CD14-positive monocyte (primary cell): ENCODE measurements around the gene SNX11. TPM values are rescaled to one million over a fixed set of nuclear protein-coding genes. Genes with fewer than 3 reads are reported as not detected.

Source experiments
- DNase-seq, 3 donors: peaks; one replicate each; pipeline ENCODE4 v3.0.0-alpha.2; 2011 to 2022
- H2AFZ ChIP-seq: 2 replicates; pipeline ENCODE4 v1.6.0; 2012; ENCODE audit warnings: mild to moderate bottlenecking, low read depth, low read length, inconsistent platforms; ENCODE audit not compliant: insufficient read depth, poor library complexity, severe bottlenecking
- H3K27ac ChIP-seq, 2 donors: 1 replicate in 1 of 2; 2 replicates in 1 of 2; pipeline ENCODE4 v1.5.1; 2012 to 2013; ENCODE audit warnings: low read length in 2 of 2, control low read depth in 1 of 2, inconsistent platforms in 1 of 2, low read depth in 1 of 2, mild to moderate bottlenecking in 1 of 2
- H3K27me3 ChIP-seq, 2 donors: one replicate each; pipeline versions ENCODE4 v1.6.0 to v1.6.1; 2011 to 2013; ENCODE audit warnings: low read length in 2 of 2; ENCODE audit not compliant: control insufficient read depth in 2 of 2, insufficient read depth in 2 of 2
- H3K36me3 ChIP-seq, 2 donors: replicated peaks in 1 of 2; 1 replicate in 1 of 2; 2 replicates in 1 of 2; pipeline versions ENCODE4 v1.5.1 to v1.6.1; 2012 to 2013; ENCODE audit warnings: low read length in 2 of 2, control low read depth in 1 of 2, inconsistent platforms in 1 of 2, mild to moderate bottlenecking in 1 of 2; ENCODE audit not compliant: insufficient read depth in 2 of 2, control insufficient read depth in 1 of 2
- H3K4me1 ChIP-seq, 2 donors: 1 replicate in 1 of 2; 2 replicates in 1 of 2; pipeline versions ENCODE4 v1.5.1 to v1.6.1; 2012 to 2013; ENCODE audit warnings: low read length in 2 of 2, control low read depth in 1 of 2, inconsistent platforms in 1 of 2, mild to moderate bottlenecking in 1 of 2, moderate library complexity in 1 of 2; ENCODE audit not compliant: insufficient read depth in 2 of 2, control insufficient read depth in 1 of 2
- H3K4me2 ChIP-seq: replicated peaks from 2 replicates; pipeline ENCODE3; 2012; ENCODE audit warnings: low read length, moderate library complexity, mild to moderate bottlenecking; ENCODE audit not compliant: poor library complexity, severe bottlenecking; ENCODE audit errors: extremely low read depth
- H3K4me3 ChIP-seq, 3 experiments: fragments of 200-600 bp in 1 of 3; sonication (generic) in 1 of 3; replicated peaks in 1 of 3; 1 replicate in 2 of 3; 2 replicates in 1 of 3; pipeline ENCODE4 v1.5.1; 2011 to 2013; ENCODE audit warnings: low read length in 3 of 3, mild to moderate bottlenecking in 3 of 3, control low read depth in 2 of 3, low read depth in 2 of 3, inconsistent platforms in 1 of 3, moderate library complexity in 1 of 3
- H3K79me2 ChIP-seq: 2 replicates; pipeline ENCODE4 v1.6.0; 2012; ENCODE audit warnings: mild to moderate bottlenecking, control low read depth, inconsistent platforms, low read length, moderate library complexity; ENCODE audit not compliant: insufficient read depth
- H3K9ac ChIP-seq: 2 replicates; pipeline ENCODE4 v1.6.0; 2017; ENCODE audit warnings: low read length, mild to moderate bottlenecking; ENCODE audit not compliant: insufficient read depth, poor library complexity, severe bottlenecking
- H3K9me3 ChIP-seq, 2 donors: replicated peaks in 1 of 2; 1 replicate in 1 of 2; 2 replicates in 1 of 2; pipeline versions ENCODE4 v1.5.1 to v1.6.1; 2012 to 2013; ENCODE audit warnings: low read length in 2 of 2, control low read depth in 1 of 2; ENCODE audit not compliant: control insufficient read depth in 1 of 2, insufficient read depth in 1 of 2
- H4K20me1 ChIP-seq: 2 replicates; pipeline ENCODE4 v1.6.0; 2012; ENCODE audit warnings: mild to moderate bottlenecking, low read length, control low read depth, moderate library complexity; ENCODE audit not compliant: insufficient read depth
- H3K27ac Mint-ChIP-seq, 7 donors: one replicate each; pipeline ENCODE4 v1.8.0; 2020; ENCODE audit warnings: mild to moderate bottlenecking in 7 of 7, mixed read lengths in 7 of 7, moderate library complexity in 6 of 7, inconsistent platforms in 2 of 7
- H3K27me3 Mint-ChIP-seq, 3 donors: one replicate each; pipeline ENCODE4 v1.8.0; 2021 to 2022; ENCODE audit warnings: low read depth in 3 of 3, mild to moderate bottlenecking in 3 of 3, mixed read lengths in 3 of 3, moderate library complexity in 3 of 3, inconsistent platforms in 1 of 3
- H3K36me3 Mint-ChIP-seq, 2 donors: one replicate each; pipeline ENCODE4 v1.8.0; 2020; ENCODE audit warnings: mixed read lengths in 2 of 2, inconsistent platforms in 1 of 2, mild to moderate bottlenecking in 1 of 2
- H3K4me1 Mint-ChIP-seq: one replicate; pipeline ENCODE4 v1.8.0; 2020; ENCODE audit warnings: mild to moderate bottlenecking, mixed read lengths
- H3K4me3 Mint-ChIP-seq, 2 donors: one replicate each; pipeline ENCODE4 v1.8.0; 2020; ENCODE audit warnings: mild to moderate bottlenecking in 2 of 2, mixed read lengths in 2 of 2, moderate library complexity in 1 of 2
- H3K9me3 Mint-ChIP-seq, 7 donors: one replicate each; pipeline ENCODE4 v1.8.0; 2020 to 2022; ENCODE audit warnings: mixed read lengths in 7 of 7, mild to moderate bottlenecking in 6 of 7, moderate library complexity in 6 of 7, inconsistent platforms in 2 of 7
- WGBS: methylation state at CpG from one replicate; pipeline ENCODE4 v1.1.5; 2013; ENCODE audit warnings: missing lambda C conversion rate; ENCODE audit not compliant: insufficient coverage; 5-methylcytosine and 5-hydroxymethylcytosine counted together
- intact Hi-C, 2 donors: fragments of 100-400 bp; cut with micrococcal nuclease; formaldehyde crosslinking; loops; one replicate each; pipeline versions ENCODE4 v1.15.0 to v1.15.1; 2023
- polyA plus RNA-seq, 3 donors: library from polyadenylated mRNA; depleted of rRNA in 1 of 3; unstranded in 2 of 3; stranded (reverse) in 1 of 3; fragments of 300-500 nt in 2 of 3; fragments of >200 nt in 1 of 3; fragmentation: Illumina TruSeq in 2 of 3; gene quantifications; 1 replicate in 2 of 3; 2 replicates in 1 of 3; pipeline ENCODE4 v1.2.3, GENCODE V29; 2012 to 2021
- TF ChIP-seq, protein P1 (sequence below): fragments of 200-600 bp; IDR thresholded peaks from one replicate; pipeline ENCODE4 v1.8.0; 2022; ENCODE audit warnings: antibody characterized with exemption, mild to moderate bottlenecking

SNX11 gene
- polyA plus RNA-seq, 3 donors = 34.3 to 49.3 (median 48.4) TPM

DNA sequence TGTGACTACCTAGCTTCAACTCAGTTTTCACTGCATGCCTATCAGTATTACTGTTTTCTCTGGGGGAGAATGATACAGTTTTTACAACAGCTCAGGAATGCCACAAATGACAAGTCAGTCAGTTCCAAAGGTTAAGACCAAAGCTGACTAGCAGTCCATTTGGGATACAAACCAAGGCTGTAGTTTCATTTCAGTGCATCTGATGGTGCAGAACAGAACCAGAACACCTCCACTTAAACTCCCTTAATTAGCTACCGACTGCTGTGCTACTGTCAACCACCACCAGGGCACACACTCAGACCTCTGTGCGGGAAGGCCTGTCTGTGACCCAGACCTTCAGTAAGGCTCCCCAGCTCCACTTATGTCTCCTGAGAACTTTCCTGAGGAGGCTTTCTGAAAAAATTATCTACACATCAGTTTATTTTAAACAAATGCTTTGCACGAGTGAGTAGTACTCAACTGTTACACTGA, 39.0 kb upstream of the SNX11 start:
- Histone ChIP-seq H2AFZ (no peak overlapping the region), H3K79me2 (no peaks in the 10 kb centered on the region), H3K27me3 (no peaks in the 10 kb centered on the region), H3K4me2 (no peak overlapping the region), H3K9me3 (no peaks in the 10 kb centered on the region), H3K9ac (no peak overlapping the region), H3K4me3 (no peak overlapping the region), H3K4me1 (no peaks in the 10 kb centered on the region), H3K27ac (no peak overlapping the region), H3K36me3 (peaks cover 51 to 94% of the 10 kb centered on the region in 2 donors), H4K20me1 (no peaks in the 10 kb centered on the region)
- DNase-seq = no peak
- peaks cover 63 to 87% of the 10 kb centered on the region in 2 donors for H3K36me3 Mint-ChIP-seq
- TF ChIP-seq, protein P1, sequence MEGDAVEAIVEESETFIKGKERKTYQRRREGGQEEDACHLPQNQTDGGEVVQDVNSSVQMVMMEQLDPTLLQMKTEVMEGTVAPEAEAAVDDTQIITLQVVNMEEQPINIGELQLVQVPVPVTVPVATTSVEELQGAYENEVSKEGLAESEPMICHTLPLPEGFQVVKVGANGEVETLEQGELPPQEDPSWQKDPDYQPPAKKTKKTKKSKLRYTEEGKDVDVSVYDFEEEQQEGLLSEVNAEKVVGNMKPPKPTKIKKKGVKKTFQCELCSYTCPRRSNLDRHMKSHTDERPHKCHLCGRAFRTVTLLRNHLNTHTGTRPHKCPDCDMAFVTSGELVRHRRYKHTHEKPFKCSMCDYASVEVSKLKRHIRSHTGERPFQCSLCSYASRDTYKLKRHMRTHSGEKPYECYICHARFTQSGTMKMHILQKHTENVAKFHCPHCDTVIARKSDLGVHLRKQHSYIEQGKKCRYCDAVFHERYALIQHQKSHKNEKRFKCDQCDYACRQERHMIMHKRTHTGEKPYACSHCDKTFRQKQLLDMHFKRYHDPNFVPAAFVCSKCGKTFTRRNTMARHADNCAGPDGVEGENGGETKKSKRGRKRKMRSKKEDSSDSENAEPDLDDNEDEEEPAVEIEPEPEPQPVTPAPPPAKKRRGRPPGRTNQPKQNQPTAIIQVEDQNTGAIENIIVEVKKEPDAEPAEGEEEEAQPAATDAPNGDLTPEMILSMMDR = no peak
- no peak overlapping the region for H3K4me3 Mint-ChIP-seq
- intact Hi-C loops = no loop called here
- H3K4me1 Mint-ChIP-seq = peaks cover 3% of the 10 kb centered on the region
- H3K27me3 Mint-ChIP-seq = peaks cover 0 to 3% (median 1%) of the 10 kb centered on the region in 3 donors
- WGBS = 93% methylated on average over 3 of the region's 3 CpGs
- no peak overlapping the region for H3K27ac Mint-ChIP-seq
- H3K9me3 Mint-ChIP-seq = no peaks in the 10 kb centered on the region

DNA sequence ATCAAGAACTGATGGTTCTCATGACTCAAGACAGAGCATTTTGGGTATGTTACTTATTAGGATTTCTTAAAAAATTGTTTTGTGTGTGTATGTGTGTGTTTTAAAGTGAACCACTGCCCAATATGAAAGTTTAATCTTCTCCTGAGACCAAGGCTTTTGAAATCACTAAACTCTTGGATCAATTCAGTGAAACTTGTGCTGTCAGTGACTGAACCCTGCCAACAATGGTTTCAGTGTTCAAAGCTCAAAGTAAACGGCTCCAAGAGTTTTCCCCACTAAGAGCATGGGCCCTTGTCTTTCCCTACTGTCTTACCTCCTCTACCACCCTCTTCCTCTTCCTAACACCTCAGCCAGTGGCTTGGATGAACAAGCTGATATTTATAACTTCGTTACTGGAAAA, 37.4 kb upstream of the SNX11 start:
- H3K27ac Mint-ChIP-seq = peak overlapping the region in 1 of 7 donors; percentile 27
- H3K4me1 Mint-ChIP-seq = peaks cover 1% of the 10 kb centered on the region

More for the DNA sequence above, 37.4 kb upstream of the SNX11 start:
- Histone ChIP-seq H3K9ac (no peak overlapping the region), H2AFZ (no peak overlapping the region), H4K20me1 (peaks cover 8% of the 10 kb centered on the region), H3K4me2 (no peak overlapping the region), H3K9me3 (no peaks in the 10 kb centered on the region), H3K27ac (no peak overlapping the region), H3K4me1 (no peaks in the 10 kb centered on the region), H3K79me2 (no peaks in the 10 kb centered on the region), H3K4me3 (no peak overlapping the region), H3K27me3 (no peaks in the 10 kb centered on the region), H3K36me3 (peaks cover 39 to 94% of the 10 kb centered on the region in 2 donors)
- no peak for DNase-seq
- H3K9me3 Mint-ChIP-seq = no peaks in the 10 kb centered on the region
- peaks cover 57 to 79% of the 10 kb centered on the region in 2 donors for H3K36me3 Mint-ChIP-seq
- 100% methylated on average over 1 of the region's 2 CpGs for WGBS
- intact Hi-C loops = no loop called here
- H3K4me3 Mint-ChIP-seq = no peak overlapping the region
- peaks cover 0 to 3% (median 1%) of the 10 kb centered on the region in 3 donors for H3K27me3 Mint-ChIP-seq
- TF ChIP-seq, protein P1 = no peak
